NOMO-1 treated with DMSO at 0.1 percent for 48 hours (cell line): ENCODE results near the gene GAPVD1.
A peak's percentile ranks its signal among the peaks of the same experiment; 100 is the strongest.
"Not testable (repeated sequence)": the region's sequence is repeated elsewhere in the genome, so short reads cannot be mapped to it uniquely, and the experiment has no call there.

Experiments
- DNase-seq: peaks from one replicate; lab custom pipeline; 2025; ENCODE audit not compliant: unreplicated experiment; lab: John Stamatoyannopoulos, UW

GAPVD1 gene

GRCh38 chr9:125366676-125367075 lies 105.0 kb downstream of the GAPVD1 start:
- no peak for DNase-seq

- DNase-seq: no peak
Measured at GRCh38 chr9:125370786-125371185, 109.2 kb downstream of the GAPVD1 start.

GRCh38 chr9:125372441-125373226 lies 111.0 kb downstream of the GAPVD1 start:
- no peak for DNase-seq

- peak; percentile 60 for DNase-seq
Measured at GRCh38 chr9:125374443-125375309, 113.0 kb downstream of the GAPVD1 start.

GRCh38 chr9:125375820-125376219 lies 114.2 kb downstream of the GAPVD1 start:
- DNase-seq: no peak

GRCh38 chr9:125376261-125377226 lies 114.9 kb downstream of the GAPVD1 start:
- no peak for DNase-seq

GRCh38 chr9:125377584-125378250 lies 116.1 kb downstream of the GAPVD1 start:
- DNase-seq: no peak

- no peak for DNase-seq
Measured at GRCh38 chr9:125378778-125379177, 117.2 kb downstream of the GAPVD1 start.

- no peak for DNase-seq
Measured at GRCh38 chr9:125379208-125379607, 117.6 kb downstream of the GAPVD1 start.

- no peak for DNase-seq
Measured at GRCh38 chr9:125380406-125380805, 118.8 kb downstream of the GAPVD1 start.

- DNase-seq: no peak
Measured at GRCh38 chr9:125387861-125388524, 126.4 kb downstream of the GAPVD1 start.

- no peak for DNase-seq
Measured at GRCh38 chr9:125388978-125389377, 127.4 kb downstream of the GAPVD1 start.

- DNase-seq: no peak
Measured at GRCh38 chr9:125391704-125392103, 130.1 kb downstream of the GAPVD1 start.

- DNase-seq: no peak
Measured at GRCh38 chr9:125393426-125393825, 131.8 kb downstream of the GAPVD1 start.

- DNase-seq: no peak
Measured at GRCh38 chr9:125396799-125397198, 135.2 kb downstream of the GAPVD1 start.

GRCh38 chr9:125397736-125398135 lies 136.1 kb downstream of the GAPVD1 start:
- DNase-seq: no peak

GRCh38 chr9:125398243-125398642 lies 136.6 kb downstream of the GAPVD1 start:
- DNase-seq: no peak

GRCh38 chr9:125399165-125399564 lies 137.5 kb downstream of the GAPVD1 start:
- no peak for DNase-seq

- DNase-seq: no peak
Measured at GRCh38 chr9:125399666-125400065, 138.0 kb downstream of the GAPVD1 start.

GRCh38 chr9:125400232-125400631 lies 138.6 kb downstream of the GAPVD1 start:
- not testable (repeated sequence) for DNase-seq
